ENCODE measurements around the gene REC114. TPM values are rescaled to one million over a fixed set of nuclear protein-coding genes. Genes with fewer than 3 reads are reported as not detected.
"Not testable (repeated sequence)": the region's sequence is repeated elsewhere in the genome, so short reads cannot be mapped to it uniquely, and the experiment has no call there.

The REC114 gene
- total RNA-seq, 2 experiments from 2014 or later, result not detected

- Mint-ChIP-seq H3K36me3 (no peaks in the 10 kb centered on the region), H3K27ac (no peak overlapping the region)
Observed at GRCh38 chr15:73538123-73538522, 95.2 kb downstream of the REC114 start.

GRCh38 chr15:73538563-73539211 lies 95.7 kb downstream of the REC114 start:
- Mint-ChIP-seq H3K36me3 (no peaks in the 10 kb centered on the region), H3K4me1 (no peaks in the 10 kb centered on the region), H3K9me3 (no peaks in the 10 kb centered on the region), H3K27ac (no peak overlapping the region), H3K27me3 (no peaks in the 10 kb centered on the region), H3K4me3 (no peak overlapping the region)
- DNase-seq, result no peak

More at GRCh38 chr15:73538123-73538522, 95.2 kb downstream of the REC114 start:
- Mint-ChIP-seq H3K27me3 (no peaks in the 10 kb centered on the region), H3K4me1 (no peaks in the 10 kb centered on the region), H3K4me3 (no peak overlapping the region), H3K9me3 (no peaks in the 10 kb centered on the region)
- no peak for DNase-seq

- H3K36me3 Mint-ChIP-seq, result no peaks in the 10 kb centered on the region
- no peaks in the 10 kb centered on the region for H3K27me3 Mint-ChIP-seq
- DNase-seq, result no peak
- H3K4me3 Mint-ChIP-seq, result no peak overlapping the region
- H3K9me3 Mint-ChIP-seq, result no peaks in the 10 kb centered on the region
- no peaks in the 10 kb centered on the region for H3K4me1 Mint-ChIP-seq
- H3K27ac Mint-ChIP-seq, result no peak overlapping the region
Observed at GRCh38 chr15:73539212-73540128, 96.5 kb downstream of the REC114 start.

- no peak for DNase-seq
- H3K9me3 Mint-ChIP-seq, result no peaks in the 10 kb centered on the region
- H3K27ac Mint-ChIP-seq, result no peak overlapping the region
- H3K4me1 Mint-ChIP-seq, result no peaks in the 10 kb centered on the region
- no peak overlapping the region for H3K4me3 Mint-ChIP-seq
- H3K27me3 Mint-ChIP-seq, result no peaks in the 10 kb centered on the region
- peaks cover 4% of the 10 kb centered on the region for H3K36me3 Mint-ChIP-seq
Observed at GRCh38 chr15:73540161-73540560, 97.2 kb downstream of the REC114 start.

GRCh38 chr15:73541479-73541878 lies 98.5 kb downstream of the REC114 start:
- H3K4me1 Mint-ChIP-seq, result no peaks in the 10 kb centered on the region
- no peaks in the 10 kb centered on the region for H3K27me3 Mint-ChIP-seq
- no peak overlapping the region for H3K4me3 Mint-ChIP-seq
- H3K9me3 Mint-ChIP-seq, result no peaks in the 10 kb centered on the region
- no peak for DNase-seq
- H3K36me3 Mint-ChIP-seq, result peaks cover 4% of the 10 kb centered on the region
- H3K27ac Mint-ChIP-seq, result no peak overlapping the region

- not testable (repeated sequence) for H3K4me1 Mint-ChIP-seq, H3K27me3 Mint-ChIP-seq, H3K4me3 Mint-ChIP-seq, H3K27ac Mint-ChIP-seq, H3K9me3 Mint-ChIP-seq, DNase-seq, H3K36me3 Mint-ChIP-seq
Observed at GRCh38 chr15:73548925-73549324, 106.0 kb downstream of the REC114 start.

- peaks cover under 1% of the 10 kb centered on the region for H3K36me3 Mint-ChIP-seq
Observed at GRCh38 chr15:73550190-73550589, 107.2 kb downstream of the REC114 start.

GRCh38 chr15:73555080-73555479 lies 112.1 kb downstream of the REC114 start:
- Mint-ChIP-seq H3K4me3 (no peak overlapping the region), H3K27ac (no peak overlapping the region), H3K36me3 (peaks cover 5% of the 10 kb centered on the region), H3K9me3 (no peaks in the 10 kb centered on the region), H3K27me3 (no peaks in the 10 kb centered on the region), H3K4me1 (no peaks in the 10 kb centered on the region)
- DNase-seq, result no peak

More at GRCh38 chr15:73550190-73550589, 107.2 kb downstream of the REC114 start:
- no peaks in the 10 kb centered on the region for H3K27me3 Mint-ChIP-seq
- no peaks in the 10 kb centered on the region for H3K9me3 Mint-ChIP-seq
- no peak overlapping the region for H3K4me3 Mint-ChIP-seq
- no peak overlapping the region for H3K27ac Mint-ChIP-seq
- H3K4me1 Mint-ChIP-seq, result no peaks in the 10 kb centered on the region
- DNase-seq, result no peak

GRCh38 chr15:73558529-73558928 lies 115.6 kb downstream of the REC114 start:
- Mint-ChIP-seq H3K27ac (no peak overlapping the region), H3K4me3 (no peak overlapping the region), H3K36me3 (peaks cover 8% of the 10 kb centered on the region), H3K9me3 (no peaks in the 10 kb centered on the region), H3K4me1 (no peaks in the 10 kb centered on the region), H3K27me3 (no peaks in the 10 kb centered on the region)
- DNase-seq, result no peak

GRCh38 chr15:73560501-73561117 lies 117.6 kb downstream of the REC114 start:
- Mint-ChIP-seq H3K36me3 (peaks cover 8% of the 10 kb centered on the region), H3K4me1 (peaks cover 3% of the 10 kb centered on the region)
- DNase-seq, result no peak

GRCh38 chr15:73564255-73564654 lies 121.3 kb downstream of the REC114 start:
- no peaks in the 10 kb centered on the region for H3K27me3 Mint-ChIP-seq
- H3K9me3 Mint-ChIP-seq, result no peaks in the 10 kb centered on the region
- H3K4me1 Mint-ChIP-seq, result peaks cover 5% of the 10 kb centered on the region
- DNase-seq, result no peak
- peaks cover 5% of the 10 kb centered on the region for H3K36me3 Mint-ChIP-seq
- H3K4me3 Mint-ChIP-seq, result no peak overlapping the region
- peak overlapping the region; percentile 57 for H3K27ac Mint-ChIP-seq

More at GRCh38 chr15:73560501-73561117, 117.6 kb downstream of the REC114 start:
- Mint-ChIP-seq H3K4me3 (no peak overlapping the region), H3K9me3 (no peaks in the 10 kb centered on the region), H3K27ac (no peak overlapping the region), H3K27me3 (no peaks in the 10 kb centered on the region)

GRCh38 chr15:73567020-73567419 lies 124.1 kb downstream of the REC114 start:
- Mint-ChIP-seq H3K9me3 (no peaks in the 10 kb centered on the region), H3K27me3 (no peaks in the 10 kb centered on the region), H3K4me3 (no peak overlapping the region), H3K27ac (no peak overlapping the region), H3K36me3 (peaks cover 15% of the 10 kb centered on the region), H3K4me1 (peaks cover 5% of the 10 kb centered on the region)
- DNase-seq, result no peak

GRCh38 chr15:73568564-73569280 lies 125.8 kb downstream of the REC114 start:
- Mint-ChIP-seq H3K36me3 (peaks cover 15% of the 10 kb centered on the region), H3K27ac (no peak overlapping the region), H3K9me3 (no peaks in the 10 kb centered on the region), H3K27me3 (no peaks in the 10 kb centered on the region), H3K4me1 (peaks cover 5% of the 10 kb centered on the region), H3K4me3 (no peak overlapping the region)
- DNase-seq, result no peak

- no peaks in the 10 kb centered on the region for H3K27me3 Mint-ChIP-seq
- H3K4me3 Mint-ChIP-seq, result no peak overlapping the region
- H3K9me3 Mint-ChIP-seq, result no peaks in the 10 kb centered on the region
- no peak overlapping the region for H3K27ac Mint-ChIP-seq
- peaks cover 3% of the 10 kb centered on the region for H3K4me1 Mint-ChIP-seq
- DNase-seq, result no peak
- H3K36me3 Mint-ChIP-seq, result peaks cover 15% of the 10 kb centered on the region
Observed at GRCh38 chr15:73569361-73569760, 126.4 kb downstream of the REC114 start.
